IPS-18a (cell line): ENCODE data around the gene MACROD2.

Experiments
- H3K27ac ChIP-seq: one replicate; pipeline ENCODE4 v1.5.1; 2013; ENCODE audit warnings: low read length
- H3K27me3 ChIP-seq: one replicate; pipeline ENCODE4 v1.6.1; 2013; ENCODE audit warnings: mild to moderate bottlenecking, low read length; ENCODE audit not compliant: control insufficient read depth, insufficient read depth
- H3K36me3 ChIP-seq: one replicate; pipeline ENCODE4 v1.6.1; 2013; ENCODE audit warnings: low read depth, low read length; ENCODE audit not compliant: control insufficient read depth
- H3K4me1 ChIP-seq: one replicate; pipeline ENCODE4 v1.6.1; 2013; ENCODE audit warnings: low read depth, low read length; ENCODE audit not compliant: control insufficient read depth
- H3K4me3 ChIP-seq: one replicate; pipeline ENCODE4 v1.5.1; 2013; ENCODE audit warnings: low read length
- H3K9ac ChIP-seq: one replicate; pipeline ENCODE4 v1.6.1; 2013; ENCODE audit warnings: mild to moderate bottlenecking, low read length, moderate library complexity
- H3K9me3 ChIP-seq: one replicate; pipeline ENCODE4 v1.6.1; 2013; ENCODE audit warnings: low read depth, low read length; ENCODE audit not compliant: control insufficient read depth

The MACROD2 gene

GRCh38 chr20:14838663-14839628, 843.6 kb downstream of the MACROD2 start:
- Histone ChIP-seq H3K9ac (no peak overlapping the region), H3K27ac (no peak overlapping the region), H3K27me3 (no peaks in the 10 kb centered on the region), H3K9me3 (no peaks in the 10 kb centered on the region), H3K36me3 (no peaks in the 10 kb centered on the region), H3K4me3 (no peak overlapping the region), H3K4me1 (no peaks in the 10 kb centered on the region)

- Histone ChIP-seq H3K4me1 (no peaks in the 10 kb centered on the region), H3K36me3 (no peaks in the 10 kb centered on the region), H3K9ac (no peak overlapping the region), H3K27ac (no peak overlapping the region), H3K4me3 (no peak overlapping the region), H3K9me3 (no peaks in the 10 kb centered on the region), H3K27me3 (no peaks in the 10 kb centered on the region)
Observed at GRCh38 chr20:14845199-14846160, 850.2 kb downstream of the MACROD2 start.

GRCh38 chr20:14848806-14849205, 853.5 kb downstream of the MACROD2 start:
- H3K36me3 ChIP-seq = no peaks in the 10 kb centered on the region
- H3K4me1 ChIP-seq = no peaks in the 10 kb centered on the region
- no peak overlapping the region for H3K9ac ChIP-seq
- H3K27ac ChIP-seq = no peak overlapping the region
- H3K9me3 ChIP-seq = no peaks in the 10 kb centered on the region
- no peaks in the 10 kb centered on the region for H3K27me3 ChIP-seq
- H3K4me3 ChIP-seq = no peak overlapping the region

GRCh38 chr20:14853079-14853478, 857.8 kb downstream of the MACROD2 start:
- H3K27ac ChIP-seq = no peak overlapping the region
- H3K9ac ChIP-seq = no peak overlapping the region

GRCh38 chr20:14855171-14855570, 859.9 kb downstream of the MACROD2 start:
- H3K36me3 ChIP-seq = no peaks in the 10 kb centered on the region
- no peak overlapping the region for H3K27ac ChIP-seq
- no peaks in the 10 kb centered on the region for H3K9me3 ChIP-seq
- H3K27me3 ChIP-seq = peaks cover 9% of the 10 kb centered on the region
- H3K9ac ChIP-seq = no peak overlapping the region
- peaks cover 6% of the 10 kb centered on the region for H3K4me1 ChIP-seq
- no peak overlapping the region for H3K4me3 ChIP-seq

More at GRCh38 chr20:14853079-14853478, 857.8 kb downstream of the MACROD2 start:
- Histone ChIP-seq H3K4me1 (no peaks in the 10 kb centered on the region), H3K27me3 (no peaks in the 10 kb centered on the region), H3K4me3 (no peak overlapping the region), H3K36me3 (no peaks in the 10 kb centered on the region), H3K9me3 (no peaks in the 10 kb centered on the region)

GRCh38 chr20:14859627-14860026, 864.3 kb downstream of the MACROD2 start:
- Histone ChIP-seq H3K36me3 (no peaks in the 10 kb centered on the region), H3K9ac (no peak overlapping the region), H3K27me3 (peaks cover 13% of the 10 kb centered on the region), H3K4me1 (peaks cover 19% of the 10 kb centered on the region), H3K4me3 (no peak overlapping the region), H3K27ac (no peak overlapping the region), H3K9me3 (no peaks in the 10 kb centered on the region)

- Histone ChIP-seq H3K9me3 (no peaks in the 10 kb centered on the region), H3K9ac (no peak overlapping the region), H3K27me3 (peaks cover 13% of the 10 kb centered on the region), H3K4me3 (peak overlapping the region; percentile 6), H3K36me3 (no peaks in the 10 kb centered on the region), H3K27ac (no peak overlapping the region), H3K4me1 (peaks cover 19% of the 10 kb centered on the region)
Observed at GRCh38 chr20:14860410-14860814, 865.1 kb downstream of the MACROD2 start.

- peaks cover 19% of the 10 kb centered on the region for H3K4me1 ChIP-seq
- no peaks in the 10 kb centered on the region for H3K9me3 ChIP-seq
- H3K36me3 ChIP-seq = no peaks in the 10 kb centered on the region
- peaks cover 13% of the 10 kb centered on the region for H3K27me3 ChIP-seq
- peak overlapping the region; percentile 6 for H3K4me3 ChIP-seq
- H3K27ac ChIP-seq = no peak overlapping the region
- H3K9ac ChIP-seq = no peak overlapping the region
Observed at GRCh38 chr20:14861028-14861699, 865.8 kb downstream of the MACROD2 start.

GRCh38 chr20:14865169-14865568, 869.9 kb downstream of the MACROD2 start:
- no peak overlapping the region for H3K27ac ChIP-seq

GRCh38 chr20:14865731-14866130, 870.4 kb downstream of the MACROD2 start:
- no peaks in the 10 kb centered on the region for H3K36me3 ChIP-seq
- H3K27ac ChIP-seq = no peak overlapping the region
- peaks cover 4% of the 10 kb centered on the region for H3K27me3 ChIP-seq
- no peaks in the 10 kb centered on the region for H3K9me3 ChIP-seq
- H3K4me1 ChIP-seq = peaks cover 10% of the 10 kb centered on the region
- H3K4me3 ChIP-seq = no peak overlapping the region
- no peak overlapping the region for H3K9ac ChIP-seq

More at GRCh38 chr20:14865169-14865568, 869.9 kb downstream of the MACROD2 start:
- H3K4me3 ChIP-seq = no peak overlapping the region
- no peaks in the 10 kb centered on the region for H3K36me3 ChIP-seq
- no peaks in the 10 kb centered on the region for H3K9me3 ChIP-seq
- peaks cover 13% of the 10 kb centered on the region for H3K4me1 ChIP-seq
- no peak overlapping the region for H3K9ac ChIP-seq
- peaks cover 4% of the 10 kb centered on the region for H3K27me3 ChIP-seq
